Stimulated activated CD8-positive, alpha-beta memory T cell treated with anti-CD3 and anti-CD28 coated beads, Interleukin-4, amount 100 ng/mL, for 48 hours (primary cell): Measurements from ENCODE around the gene PPP2R1B.
"Not testable (repeated sequence)": the region's sequence is repeated elsewhere in the genome, so short reads cannot be mapped to it uniquely, and the experiment has no call there.

ENCODE experiments used
- DNase-seq: peaks from one replicate; pipeline ENCODE4 v3.0.0-alpha.2; 2020

The PPP2R1B gene

GRCh38 chr11:111723595-111723994 lies 42.6 kb downstream of the PPP2R1B start:
- DNase-seq, result no peak

DNA sequence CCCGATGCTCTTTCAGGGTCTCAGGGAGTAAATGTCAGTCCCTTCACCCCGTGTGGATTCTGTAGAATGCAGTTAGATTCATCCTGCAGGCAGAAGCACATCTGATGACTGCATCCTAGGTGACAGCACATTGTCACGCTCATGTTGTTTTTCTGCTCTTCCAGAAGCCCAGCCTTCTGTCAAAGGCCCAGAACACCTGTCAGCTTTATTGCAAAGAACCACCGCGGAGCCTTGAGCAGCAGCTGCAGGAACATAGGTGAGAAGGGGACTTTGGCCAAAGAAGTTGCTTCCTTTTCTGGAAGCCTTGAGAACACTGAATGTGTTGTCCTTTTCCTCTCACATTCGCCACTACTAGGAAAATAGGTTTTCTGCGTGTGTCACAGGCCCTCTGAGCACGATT lies 43.7 kb downstream of the PPP2R1B start:
- DNase-seq, result no peak

DNA sequence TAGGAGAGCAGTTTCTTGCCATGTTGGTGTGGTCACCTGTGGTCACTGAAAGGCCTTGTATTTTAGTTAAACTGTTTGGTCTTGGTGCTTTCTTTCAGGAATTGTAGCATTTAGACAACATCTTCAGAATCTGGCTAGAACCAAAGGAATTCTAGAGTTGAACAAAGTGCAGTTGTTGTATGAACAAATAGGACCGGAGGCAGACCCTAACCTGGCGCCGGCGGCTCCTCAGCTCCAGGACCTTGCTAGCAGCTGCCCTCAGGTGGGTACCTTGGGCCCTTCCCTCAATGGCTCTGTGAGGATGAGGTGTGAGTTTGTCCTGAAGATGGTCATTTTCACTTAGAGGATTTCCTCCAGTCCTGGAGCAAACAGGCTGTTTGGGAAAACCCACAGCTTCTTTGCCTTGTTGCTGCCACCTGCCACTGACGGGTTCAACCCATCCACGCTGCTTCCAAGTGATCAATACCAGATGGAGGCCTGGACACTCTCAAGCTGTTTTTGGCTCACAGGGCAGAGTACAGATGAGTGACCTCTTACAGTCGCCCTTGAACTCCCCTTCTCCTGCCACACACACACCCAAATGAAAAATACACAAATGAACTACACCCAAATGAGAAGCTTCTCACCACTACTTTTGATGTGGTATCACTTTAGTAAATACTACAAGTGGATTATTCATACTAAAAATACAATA lies 45.2 kb downstream of the PPP2R1B start:
- no peak for DNase-seq

DNA sequence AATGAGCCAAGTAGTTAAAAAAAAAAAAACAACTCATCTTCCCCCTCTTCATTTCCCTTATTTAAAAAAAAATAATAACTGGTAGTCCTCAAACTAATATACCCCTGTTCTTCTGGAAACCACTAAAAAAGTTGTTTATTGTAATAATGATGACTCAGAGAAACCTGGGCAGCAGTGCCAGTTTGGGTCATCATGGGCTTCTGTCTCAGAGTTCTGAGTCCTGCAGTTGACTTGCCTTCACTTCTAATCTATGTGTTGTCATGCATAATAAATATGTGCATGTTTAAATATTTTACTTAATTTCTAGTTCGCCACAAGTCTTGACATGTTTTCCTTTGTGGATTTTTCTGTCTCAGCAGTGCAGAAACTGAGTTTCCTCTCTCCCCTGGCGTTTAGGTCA lies 46.8 kb downstream of the PPP2R1B start:
- DNase-seq, result no peak

GRCh38 chr11:111718859-111719258 lies 47.3 kb downstream of the PPP2R1B start:
- no peak for DNase-seq

GRCh38 chr11:111718436-111718835 lies 47.8 kb downstream of the PPP2R1B start:
- no peak for DNase-seq

DNA sequence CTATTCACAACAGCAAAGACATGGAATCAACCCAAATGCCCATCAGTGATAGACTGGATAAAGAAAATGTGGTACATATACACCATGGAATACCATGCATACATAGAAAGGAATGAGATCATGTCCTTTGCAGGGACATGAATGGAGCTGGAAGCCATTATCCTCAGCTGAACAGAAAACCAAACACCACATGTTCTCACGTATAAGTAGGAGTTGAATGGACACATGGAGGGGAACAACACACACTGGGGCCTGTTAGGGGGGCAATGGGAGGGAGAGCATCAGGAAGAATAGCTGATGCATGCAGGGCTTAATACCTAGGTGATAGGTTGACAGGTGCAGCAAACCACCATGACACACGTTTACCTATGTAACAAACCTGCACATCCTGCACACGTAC lies 48.5 kb downstream of the PPP2R1B start:
- not testable (repeated sequence) for DNase-seq

DNA sequence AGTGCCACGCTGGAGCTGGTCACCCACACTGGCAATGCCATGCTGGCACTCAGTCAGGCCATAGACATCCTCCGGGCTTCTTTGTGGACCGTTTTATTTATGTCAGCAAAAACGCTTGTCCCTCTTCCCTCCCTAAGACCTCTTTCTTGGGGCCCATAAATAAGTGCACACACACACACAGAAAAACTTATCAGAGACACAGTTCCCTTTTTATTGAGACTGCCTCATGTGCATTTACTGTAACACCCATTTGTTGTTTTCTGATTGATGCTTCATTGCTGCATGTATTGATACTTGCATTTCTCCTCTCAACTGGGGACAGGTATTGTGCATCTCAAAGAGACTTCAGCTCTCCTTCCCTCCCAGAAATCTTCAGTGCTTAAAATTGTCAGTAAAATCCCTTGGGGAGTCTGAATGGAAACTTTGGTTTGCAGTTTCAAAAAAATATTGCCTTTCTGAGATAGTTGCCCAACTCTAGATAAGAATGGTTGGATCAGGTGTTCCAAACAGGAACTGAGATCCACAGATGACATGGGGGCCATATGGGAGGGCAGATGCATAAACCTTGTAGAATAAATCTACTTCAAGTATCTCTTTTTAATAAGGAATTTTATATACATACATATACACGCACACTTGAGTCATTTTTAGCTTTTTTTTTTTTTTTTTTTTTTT lies 50.9 kb downstream of the PPP2R1B start:
- no peak for DNase-seq

- DNase-seq, result no peak
Measured at GRCh38 chr11:111714522-111714921, 51.7 kb downstream of the PPP2R1B start.

DNA sequence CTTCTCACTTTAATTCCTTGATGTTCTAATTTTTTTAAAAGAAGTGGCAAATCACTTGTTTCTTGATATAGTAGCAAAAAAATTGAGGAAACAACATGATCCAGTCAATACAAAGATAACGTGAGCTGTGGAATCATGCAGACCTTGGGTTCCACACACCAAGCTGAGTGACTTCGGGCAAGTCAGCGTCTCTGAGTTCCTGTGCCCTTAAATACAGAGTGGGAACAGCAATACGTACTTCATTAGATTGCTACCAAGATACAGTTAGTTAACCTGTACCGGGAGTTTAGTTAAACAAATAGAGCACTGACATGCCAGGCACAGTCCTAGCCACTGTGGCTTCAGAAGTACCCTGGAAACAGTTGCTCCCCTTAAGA lies 58.5 kb downstream of the PPP2R1B start:
- no peak for DNase-seq

DNA sequence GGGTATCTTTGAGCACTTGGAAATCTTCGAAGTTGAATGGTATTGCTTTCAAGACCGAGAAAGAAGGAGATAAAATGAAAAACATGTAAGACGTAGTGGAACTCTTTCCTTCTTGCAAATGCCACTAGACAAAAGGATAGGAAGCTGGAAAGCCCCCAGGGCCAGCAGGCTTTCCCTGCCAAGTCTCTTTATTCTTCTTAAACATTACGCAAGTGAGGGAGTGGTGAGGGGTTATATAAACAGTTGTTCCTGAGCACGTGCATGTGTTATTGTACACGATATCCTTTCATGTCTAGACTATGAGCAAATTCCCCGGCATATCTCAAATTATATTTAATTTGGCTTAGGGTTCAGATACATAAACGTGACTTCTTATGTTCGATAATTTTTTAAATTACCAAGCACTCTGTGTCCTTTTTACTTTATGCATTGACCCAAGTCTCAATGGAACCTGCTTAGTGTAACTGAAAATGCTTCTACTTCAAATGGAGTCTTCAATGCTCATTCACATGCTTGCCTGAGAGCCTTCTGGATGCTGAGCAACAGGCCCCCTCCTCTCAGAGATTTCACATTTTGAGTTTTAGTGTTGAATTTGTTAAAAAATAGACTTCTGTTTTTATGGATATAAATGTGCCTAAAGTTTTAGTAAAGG lies 59.0 kb downstream of the PPP2R1B start:
- DNase-seq, result no peak

GRCh38 chr11:111703576-111703975 lies 62.6 kb downstream of the PPP2R1B start:
- no peak for DNase-seq

DNA sequence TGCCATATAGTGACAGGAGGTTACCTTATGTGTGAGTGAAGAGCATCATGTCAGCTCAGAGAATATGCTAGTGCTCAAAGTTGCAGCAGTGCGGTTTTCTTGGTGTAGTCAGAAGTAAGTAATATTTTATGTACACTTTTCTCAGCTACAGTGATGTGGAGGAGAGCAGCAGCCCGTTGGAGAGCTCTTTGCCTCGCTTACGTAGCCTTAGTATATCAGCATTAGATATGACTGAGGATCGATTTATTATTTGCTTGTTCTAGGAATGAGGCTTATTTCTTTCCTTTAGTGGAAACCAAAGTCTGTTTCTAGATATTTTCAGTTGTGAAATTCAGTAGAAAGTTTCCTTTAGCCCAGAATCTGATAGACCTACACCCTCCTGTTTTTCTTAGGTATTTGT lies 63.6 kb downstream of the PPP2R1B start:
- DNase-seq, result no peak

DNA sequence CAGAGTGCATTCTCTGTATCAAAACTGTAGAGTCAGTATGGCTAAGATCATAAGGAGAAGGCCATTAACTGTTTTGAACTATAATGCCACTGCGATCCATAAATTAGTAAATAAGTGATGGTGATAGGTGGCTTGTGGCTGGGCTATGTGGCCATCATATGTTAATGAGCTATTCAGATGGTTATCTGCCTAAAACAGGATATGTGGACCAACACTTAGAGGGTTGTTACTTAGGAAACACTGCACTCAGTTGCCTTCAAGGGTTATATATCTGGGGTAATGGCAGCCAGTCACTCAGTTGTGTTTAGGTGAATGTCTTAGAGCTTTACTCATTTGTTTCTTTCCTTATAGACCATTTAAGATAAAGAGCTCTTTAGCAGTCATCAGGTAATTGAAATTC lies 66.0 kb downstream of the PPP2R1B start:
- DNase-seq, result no peak

- no peak for DNase-seq
Measured at GRCh38 chr11:111699579-111700156, 66.5 kb downstream of the PPP2R1B start.

DNA sequence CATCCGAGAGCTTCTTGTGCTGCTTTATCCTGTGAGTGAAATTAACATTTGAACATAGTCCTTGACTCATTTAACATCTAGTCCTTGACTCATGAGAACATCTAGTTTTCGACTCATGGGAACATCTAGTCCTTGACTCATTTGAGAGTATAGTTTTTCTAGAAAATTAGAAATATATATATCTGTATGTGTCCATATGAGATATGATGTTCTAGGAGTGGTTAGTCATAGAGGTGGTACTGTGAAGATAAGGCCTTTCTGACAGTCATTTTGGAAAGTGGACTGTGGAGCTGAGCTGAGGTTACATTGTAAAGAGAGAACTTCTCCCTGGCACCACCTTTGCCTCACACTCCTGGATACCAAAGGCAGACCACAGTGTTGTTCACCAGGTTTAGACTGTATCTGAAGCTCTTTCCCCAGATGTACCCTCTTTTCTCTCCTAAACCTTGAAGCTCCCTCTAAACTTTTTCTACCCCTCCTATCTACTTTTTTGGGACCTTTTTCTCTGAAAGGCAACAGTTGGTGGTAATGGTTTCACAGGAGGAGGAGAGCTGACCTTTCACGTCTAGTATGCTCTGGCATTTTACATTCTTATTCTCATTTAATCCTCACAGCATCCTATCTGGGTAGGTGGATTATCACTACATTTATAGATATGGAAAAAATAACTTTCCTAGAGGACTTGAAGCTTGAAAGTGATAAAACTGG lies 67.2 kb downstream of the PPP2R1B start:
- no peak for DNase-seq

DNA sequence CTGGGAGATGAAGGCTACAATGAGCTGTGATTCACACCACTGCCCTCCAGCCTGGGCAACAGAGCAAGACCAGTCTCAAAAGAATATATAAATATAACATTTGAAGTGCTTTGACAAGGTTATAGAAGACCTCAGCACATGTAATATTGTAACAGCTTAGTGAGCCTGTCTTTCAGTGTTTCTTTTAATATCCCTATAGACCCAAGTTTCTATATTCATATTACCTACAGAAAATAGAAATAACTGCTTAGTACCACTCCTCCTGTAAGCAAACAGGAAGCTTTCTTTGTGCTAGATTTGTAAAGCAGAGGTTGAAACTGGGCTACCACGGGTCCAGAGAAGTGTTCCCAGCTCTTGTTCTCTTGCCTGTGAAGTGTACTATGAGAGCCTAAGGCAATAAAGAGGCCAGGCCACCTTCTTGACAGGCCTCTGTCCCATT lies 68.2 kb downstream of the PPP2R1B start:
- DNase-seq, result no peak

- no peak for DNase-seq
Measured at GRCh38 chr11:111696556-111696955, 69.6 kb downstream of the PPP2R1B start.

- no peak for DNase-seq
Measured at GRCh38 chr11:111694851-111695250, 71.3 kb downstream of the PPP2R1B start.

DNA sequence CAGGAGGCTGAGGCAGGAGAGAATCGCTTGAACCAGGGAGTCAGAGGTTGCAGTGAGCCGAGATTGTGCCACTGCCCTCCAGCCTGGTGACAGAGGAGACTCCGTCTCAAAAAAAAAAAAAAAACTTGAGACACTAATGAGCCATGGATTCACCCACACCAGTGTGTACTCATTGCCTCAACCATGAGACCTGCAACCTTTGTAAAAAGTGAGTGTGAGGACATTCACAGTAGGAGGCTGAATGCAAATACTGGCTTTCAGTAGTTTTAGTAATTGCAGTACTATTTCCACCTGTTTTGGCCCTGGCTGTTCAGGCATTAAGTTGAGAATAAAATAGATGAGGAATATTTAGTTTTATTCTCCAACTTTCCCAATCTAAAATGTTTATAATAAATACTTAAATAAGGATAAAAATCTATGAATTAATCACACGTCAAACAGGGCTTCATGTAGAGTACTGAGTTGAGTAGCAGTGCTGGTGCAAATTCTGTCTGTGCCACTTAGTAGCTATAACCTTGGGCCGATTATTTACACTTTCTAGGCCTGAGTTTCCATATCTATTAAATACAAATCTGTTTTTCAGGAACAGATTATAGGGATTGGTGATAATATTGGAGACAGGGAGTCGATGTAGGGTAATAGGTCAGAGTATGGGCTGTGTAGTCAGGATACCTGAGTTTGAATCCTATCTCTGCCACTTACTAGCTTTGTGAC lies 72.8 kb downstream of the PPP2R1B start:
- DNase-seq, result no peak

- DNase-seq, result no peak
Measured at GRCh38 chr11:111691741-111692140, 74.4 kb downstream of the PPP2R1B start.

DNA sequence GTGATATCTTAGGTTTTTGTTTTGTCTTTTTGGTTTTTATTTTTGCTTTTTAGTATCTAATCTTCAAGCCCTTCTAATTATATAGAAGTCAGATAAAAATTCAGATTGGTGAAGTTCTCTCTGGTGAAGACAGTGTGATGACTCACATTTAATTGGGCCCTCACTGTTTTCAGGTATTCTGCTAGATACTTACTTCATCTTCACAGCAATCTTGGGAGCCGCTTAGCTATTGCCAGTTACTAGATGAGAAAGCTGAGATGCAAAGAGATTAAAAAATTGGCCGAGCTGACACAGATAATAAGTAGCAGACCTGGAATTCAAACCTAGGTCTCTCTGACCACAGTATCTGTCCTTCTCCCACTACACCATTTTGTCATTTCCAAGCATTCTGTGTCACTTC lies 75.0 kb downstream of the PPP2R1B start:
- no peak for DNase-seq

DNA sequence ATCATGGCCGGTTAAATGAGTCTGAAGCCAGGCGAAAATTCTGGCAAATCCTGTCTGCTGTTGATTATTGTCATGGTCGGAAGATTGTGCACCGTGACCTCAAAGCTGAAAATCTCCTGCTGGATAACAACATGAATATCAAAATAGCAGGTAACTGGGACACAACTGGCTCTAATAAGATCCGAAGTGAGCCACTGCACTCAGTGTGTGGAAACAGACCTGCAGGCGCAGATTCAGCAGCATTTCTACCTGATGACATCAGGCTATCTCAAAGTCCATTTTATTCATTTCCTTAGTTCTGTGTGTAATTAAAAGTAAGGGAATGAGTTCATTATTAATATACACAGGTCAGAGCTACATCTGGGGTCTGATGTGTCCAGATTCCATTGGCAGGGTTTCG lies 78.2 kb downstream of the PPP2R1B start:
- DNase-seq, result no peak
